ENCODE measurements around the gene FOXN3. TPM values are rescaled to one million over a fixed set of nuclear protein-coding genes. Genes with fewer than 3 reads are reported as not detected.
"Not testable (repeated sequence)": the region's sequence is repeated elsewhere in the genome, so short reads cannot be mapped to it uniquely, and the experiment has no call there.

The FOXN3 gene
- total RNA-seq, 2 donors from 2014 or later = 53.9 to 141 TPM

GRCh38 chr14:89201645-89202044, 215.4 kb downstream of the FOXN3 start:
- no peak for DNase-seq (ENCODE audit: low spot score)
- Histone ChIP-seq H3K9me3 (no peaks in the 10 kb centered on the region), H3K4me3 (no peak overlapping the region), H3K27me3 (replicated peaks; ENCODE audit: insufficient read depth) (no peaks in the 10 kb centered on the region), H3K4me1 (replicated peaks) (no peaks in the 10 kb centered on the region), H3K27ac (no peak overlapping the region), H3K36me3 (no peaks in the 10 kb centered on the region)
- 80% methylated on average over 4 of the region's 4 CpGs for WGBS
- intact Hi-C loops (cut with DNase I) = no loop called here
- no peak for TF ChIP-seq POLR2AphosphoS5 (IDR thresholded peaks at IDR 0.05)
- no peak for TF ChIP-seq POLR2A (IDR thresholded peaks at IDR 0.05)
- TF ChIP-seq, protein P1, sequence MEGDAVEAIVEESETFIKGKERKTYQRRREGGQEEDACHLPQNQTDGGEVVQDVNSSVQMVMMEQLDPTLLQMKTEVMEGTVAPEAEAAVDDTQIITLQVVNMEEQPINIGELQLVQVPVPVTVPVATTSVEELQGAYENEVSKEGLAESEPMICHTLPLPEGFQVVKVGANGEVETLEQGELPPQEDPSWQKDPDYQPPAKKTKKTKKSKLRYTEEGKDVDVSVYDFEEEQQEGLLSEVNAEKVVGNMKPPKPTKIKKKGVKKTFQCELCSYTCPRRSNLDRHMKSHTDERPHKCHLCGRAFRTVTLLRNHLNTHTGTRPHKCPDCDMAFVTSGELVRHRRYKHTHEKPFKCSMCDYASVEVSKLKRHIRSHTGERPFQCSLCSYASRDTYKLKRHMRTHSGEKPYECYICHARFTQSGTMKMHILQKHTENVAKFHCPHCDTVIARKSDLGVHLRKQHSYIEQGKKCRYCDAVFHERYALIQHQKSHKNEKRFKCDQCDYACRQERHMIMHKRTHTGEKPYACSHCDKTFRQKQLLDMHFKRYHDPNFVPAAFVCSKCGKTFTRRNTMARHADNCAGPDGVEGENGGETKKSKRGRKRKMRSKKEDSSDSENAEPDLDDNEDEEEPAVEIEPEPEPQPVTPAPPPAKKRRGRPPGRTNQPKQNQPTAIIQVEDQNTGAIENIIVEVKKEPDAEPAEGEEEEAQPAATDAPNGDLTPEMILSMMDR (IDR thresholded peaks at IDR 0.05) = no peak

DNA sequence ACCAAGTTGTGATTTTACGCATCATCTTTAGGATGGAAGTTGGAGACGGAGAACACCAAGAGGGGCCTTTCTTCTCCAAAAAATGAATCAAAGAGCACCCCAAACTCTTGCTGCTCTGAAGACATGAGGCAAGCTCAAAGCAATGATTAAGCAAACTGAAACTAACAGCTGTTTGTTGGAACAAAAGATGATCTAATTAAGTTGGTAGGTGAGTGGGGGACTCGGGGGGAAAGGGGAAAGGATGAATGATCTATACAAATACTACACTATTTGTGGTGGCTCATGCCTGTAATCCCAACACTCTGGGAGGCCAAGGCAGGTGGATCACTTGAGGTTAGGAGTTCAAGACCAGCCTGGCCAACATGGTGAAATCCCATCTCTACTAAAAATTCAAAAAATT, 217.7 kb downstream of the FOXN3 start:
- intact Hi-C loops (cut with DNase I); H3K27me3 ChIP-seq (replicated peaks; ENCODE audit: insufficient read depth); DNase-seq (ENCODE audit: low spot score); H3K27ac ChIP-seq; H3K4me1 ChIP-seq (replicated peaks); H3K4me3 ChIP-seq; H3K9me3 ChIP-seq; H3K36me3 ChIP-seq: not testable (repeated sequence)
- WGBS = 97% methylated on average over 3 of the region's 3 CpGs

GRCh38 chr14:89198544-89199329, 218.3 kb downstream of the FOXN3 start:
- H3K4me1 ChIP-seq (replicated peaks) = no peaks in the 10 kb centered on the region
- H3K27ac ChIP-seq = no peak overlapping the region
- no peak overlapping the region for H3K4me3 ChIP-seq
- 86% methylated on average over 12 of the region's 12 CpGs for WGBS
- no peak for DNase-seq (ENCODE audit: low spot score)
- intact Hi-C loops (cut with DNase I) = no loop called here
- no peaks in the 10 kb centered on the region for H3K36me3 ChIP-seq
- H3K27me3 ChIP-seq (replicated peaks; ENCODE audit: insufficient read depth) = no peaks in the 10 kb centered on the region
- TF ChIP-seq POLR2A (IDR thresholded peaks at IDR 0.05) = no peak
- TF ChIP-seq, protein P1 (IDR thresholded peaks at IDR 0.05) = no peak
- no peak for TF ChIP-seq POLR2AphosphoS5 (IDR thresholded peaks at IDR 0.05)
- no peaks in the 10 kb centered on the region for H3K9me3 ChIP-seq

DNA sequence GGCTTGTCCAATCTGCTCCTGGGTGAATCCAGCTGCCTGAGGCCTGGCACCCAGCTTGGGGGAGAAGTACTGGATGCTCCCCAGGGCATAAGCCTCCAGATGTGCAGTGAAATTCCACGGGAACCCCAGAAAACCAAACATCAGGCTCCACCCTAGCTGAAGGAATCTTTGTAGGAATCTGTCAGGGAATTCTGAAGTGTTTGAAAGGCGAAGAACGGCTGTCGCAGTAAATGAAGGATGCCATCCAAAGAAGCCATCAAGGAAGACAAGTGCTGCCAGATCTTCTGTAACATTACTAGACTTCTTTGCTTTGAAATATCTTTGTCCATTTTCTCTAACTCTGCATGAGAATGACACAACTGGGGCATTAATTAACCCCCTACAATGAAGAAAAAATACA, 219.4 kb downstream of the FOXN3 start:
- no peaks in the 10 kb centered on the region for H3K4me1 ChIP-seq (replicated peaks)
- TF ChIP-seq POLR2A (IDR thresholded peaks at IDR 0.05) (no peak), POLR2AphosphoS5 (IDR thresholded peaks at IDR 0.05) (no peak)
- TF ChIP-seq, protein P1 (IDR thresholded peaks at IDR 0.05) = no peak
- 98% methylated on average over 4 of the region's 4 CpGs for WGBS
- DNase-seq (ENCODE audit: low spot score) = no peak
- no peaks in the 10 kb centered on the region for H3K27me3 ChIP-seq (replicated peaks; ENCODE audit: insufficient read depth)
- H3K4me3 ChIP-seq = no peak overlapping the region
- no peaks in the 10 kb centered on the region for H3K36me3 ChIP-seq
- intact Hi-C loops (cut with DNase I) = no loop called here
- no peak overlapping the region for H3K27ac ChIP-seq
- no peaks in the 10 kb centered on the region for H3K9me3 ChIP-seq

DNA sequence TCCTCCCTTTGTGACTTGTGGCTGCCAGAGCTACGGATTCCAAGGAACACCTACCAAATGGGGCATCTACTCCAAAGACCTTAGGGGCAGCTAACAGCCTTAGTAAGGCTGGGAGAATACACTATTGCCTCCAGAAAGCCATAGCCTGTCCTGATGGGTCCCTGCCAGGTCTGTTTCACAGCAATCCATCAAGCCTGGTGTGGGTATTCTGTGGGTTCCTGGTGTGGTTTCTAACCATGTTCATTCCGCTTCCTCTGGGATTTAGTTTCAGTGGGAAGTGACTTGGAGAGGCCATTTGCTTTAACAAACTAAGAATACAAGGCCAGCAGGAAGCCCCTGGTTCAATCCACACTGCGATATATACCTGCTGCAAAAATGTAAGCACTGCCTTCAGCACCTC, 220.5 kb downstream of the FOXN3 start:
- Histone ChIP-seq H3K27ac (no peak overlapping the region), H3K4me1 (replicated peaks) (no peaks in the 10 kb centered on the region), H3K27me3 (replicated peaks; ENCODE audit: insufficient read depth) (no peaks in the 10 kb centered on the region), H3K9me3 (no peaks in the 10 kb centered on the region), H3K36me3 (no peaks in the 10 kb centered on the region), H3K4me3 (no peak overlapping the region)
- DNase-seq (ENCODE audit: low spot score) = no peak
- TF ChIP-seq POLR2AphosphoS5 (IDR thresholded peaks at IDR 0.05) (no peak), POLR2A (IDR thresholded peaks at IDR 0.05) (no peak)
- WGBS = 90% methylated on average over 3 of the region's 3 CpGs
- intact Hi-C loops (cut with DNase I) = no loop called here

DNA sequence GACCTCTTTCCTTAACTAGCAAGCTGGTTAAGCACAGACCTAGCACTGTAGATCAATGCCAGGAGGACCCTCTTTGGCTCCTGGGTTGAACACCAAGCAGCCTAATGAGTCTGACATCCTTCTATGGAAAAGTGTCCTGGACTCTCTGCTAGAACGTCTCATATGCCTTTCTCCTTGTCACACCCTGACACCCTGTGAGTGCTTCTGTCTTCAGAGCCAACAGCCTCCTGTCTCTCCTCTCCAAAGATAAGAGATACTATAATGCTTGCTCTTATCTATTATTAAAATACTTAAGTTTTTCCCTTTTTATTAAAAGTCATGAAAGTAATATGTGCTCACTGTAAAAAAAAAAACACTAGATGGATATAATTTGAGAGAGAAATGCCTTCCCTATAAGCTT, 222.7 kb downstream of the FOXN3 start:
- no peak overlapping the region for H3K4me3 ChIP-seq
- no peaks in the 10 kb centered on the region for H3K4me1 ChIP-seq (replicated peaks)
- intact Hi-C loops (cut with DNase I) = no loop called here
- no peak for DNase-seq (ENCODE audit: low spot score)
- H3K36me3 ChIP-seq = no peaks in the 10 kb centered on the region
- no peak overlapping the region for H3K27ac ChIP-seq
- TF ChIP-seq POLR2AphosphoS5 (IDR thresholded peaks at IDR 0.05) (no peak), POLR2A (IDR thresholded peaks at IDR 0.05) (no peak)
- TF ChIP-seq, protein P1 (IDR thresholded peaks at IDR 0.05) = no peak
- no peaks in the 10 kb centered on the region for H3K27me3 ChIP-seq (replicated peaks; ENCODE audit: insufficient read depth)
- H3K9me3 ChIP-seq = no peaks in the 10 kb centered on the region
- WGBS = 75% methylated on average over 1 of the region's 1 CpG
